Loucy (cell line): ENCODE results near the gene RAB35.

Experiments used
- H2AFZ ChIP-seq: fragments of 200-600 bp; sonication (generic); 2 replicates; pipeline ENCODE4 v1.6.0; 2016; ENCODE audit warnings: antibody characterized with exemption, mild to moderate bottlenecking, low read length, moderate library complexity
- H3F3A ChIP-seq: fragments of 200-600 bp; 2 replicates; pipeline ENCODE4 v1.6.0; 2016; ENCODE audit warnings: antibody characterized with exemption, low read depth, mild to moderate bottlenecking
- H3K27me3 ChIP-seq: fragments of 200-600 bp; sonication (generic); 2 replicates; pipeline ENCODE4 v1.6.1; 2014; ENCODE audit warnings: low read length, mild to moderate bottlenecking; ENCODE audit not compliant: insufficient read depth, poor library complexity, severe bottlenecking
- H3K36me3 ChIP-seq: fragments of 200-600 bp; sonication (generic); 2 replicates; pipeline ENCODE4 v1.6.1; 2016; ENCODE audit warnings: low read length; ENCODE audit not compliant: insufficient read depth
- H3K4me1 ChIP-seq: fragments of 200-600 bp; sonication (generic); 2 replicates; pipeline ENCODE4 v1.5.1; 2014; ENCODE audit warnings: low read length, mild to moderate bottlenecking; ENCODE audit not compliant: insufficient read depth, poor library complexity, severe bottlenecking
- H3K4me2 ChIP-seq: fragments of 200-600 bp; sonication (generic); 2 replicates; pipeline ENCODE4 v1.6.0; 2014; ENCODE audit warnings: antibody characterized with exemption, low read length, low read depth, mild to moderate bottlenecking; ENCODE audit not compliant: poor library complexity, severe bottlenecking
- H3K4me3 ChIP-seq: fragments of 200-600 bp; sonication (generic); 2 replicates; pipeline ENCODE4 v1.5.1; 2014; ENCODE audit warnings: low read length, mild to moderate bottlenecking, mixed read lengths; ENCODE audit not compliant: poor library complexity, severe bottlenecking
- H3K79me2 ChIP-seq: fragments of 200-600 bp; sonication (generic); 2 replicates; pipeline ENCODE4 v1.6.1; 2014; ENCODE audit warnings: low read length; ENCODE audit not compliant: insufficient read depth
- H3K9ac ChIP-seq: fragments of 200-600 bp; sonication (generic); 2 replicates; pipeline ENCODE4 v1.6.0; 2014; ENCODE audit warnings: mild to moderate bottlenecking, low read depth, low read length, moderate library complexity; ENCODE audit not compliant: poor library complexity, severe bottlenecking
- H3K9me2 ChIP-seq: fragments of 200-600 bp; sonication (generic); replicated peaks from 2 replicates; pipeline ENCODE4 v1.6.1; 2016; ENCODE audit warnings: low read depth, low read length, mixed read lengths
- H3K9me3 ChIP-seq: fragments of 200-600 bp; sonication (generic); 2 replicates; pipeline ENCODE4 v1.6.1; 2014; ENCODE audit warnings: mild to moderate bottlenecking, antibody characterized with exemption, low read length, low read depth; ENCODE audit not compliant: insufficient read depth
- H4K20me1 ChIP-seq: fragments of 200-600 bp; sonication (generic); 2 replicates; pipeline ENCODE4 v1.6.0; 2014; ENCODE audit warnings: antibody characterized with exemption, low read length, mild to moderate bottlenecking; ENCODE audit not compliant: insufficient read depth, poor library complexity, severe bottlenecking
- CTCF ChIP-seq: fragments of 200-600 bp; sonication (generic); conservative IDR thresholded peaks from 2 replicates; pipeline ENCODE4 v1.5.1; 2014; ENCODE audit warnings: mild to moderate bottlenecking, antibody characterized with exemption, low read length
- EZH2phosphoT487 ChIP-seq: fragments of 200-600 bp; IDR thresholded peaks from 2 replicates; pipeline ENCODE4 v1.6.1; 2018; ENCODE audit warnings: antibody characterized with exemption, mild to moderate bottlenecking, moderate library complexity, borderline replicate concordance

The RAB35 gene

GRCh38 chr12:120101182-120101581, 15.4 kb downstream of the RAB35 start:
- H3K9ac ChIP-seq: no peak overlapping the region
- no peaks in the 10 kb centered on the region for H3K4me1 ChIP-seq
- no peaks in the 10 kb centered on the region for H3K9me3 ChIP-seq
- H4K20me1 ChIP-seq: peaks cover 45% of the 10 kb centered on the region
- H3K9me2 ChIP-seq: no peaks in the 10 kb centered on the region
- no peaks in the 10 kb centered on the region for H3F3A ChIP-seq
- H3K4me3 ChIP-seq: no peak overlapping the region
- H2AFZ ChIP-seq: no peak overlapping the region
- TF ChIP-seq CTCF (no peak), EZH2phosphoT487 (no peak)
- H3K4me2 ChIP-seq: no peak overlapping the region
- peaks cover 59% of the 10 kb centered on the region for H3K79me2 ChIP-seq
- H3K27me3 ChIP-seq: no peaks in the 10 kb centered on the region
- peaks cover 83% of the 10 kb centered on the region; the same call in 1 of the 2 replicates for H3K36me3 ChIP-seq

- Histone ChIP-seq H3K9ac (no peak overlapping the region), H3K27me3 (no peaks in the 10 kb centered on the region), H3F3A (no peaks in the 10 kb centered on the region), H3K79me2 (peaks cover 54% of the 10 kb centered on the region), H3K4me3 (no peak overlapping the region), H3K9me3 (no peaks in the 10 kb centered on the region), H4K20me1 (peaks cover 44% of the 10 kb centered on the region), H3K9me2 (no peaks in the 10 kb centered on the region), H3K4me2 (no peak overlapping the region), H3K4me1 (no peaks in the 10 kb centered on the region), H3K36me3 (peaks cover 86% of the 10 kb centered on the region; the same call in 1 of the 2 replicates), H2AFZ (no peak overlapping the region)
- TF ChIP-seq EZH2phosphoT487: no peak
These were observed 15.9 kb downstream of the RAB35 start for GRCh38 chr12:120100630-120101029.

- H2AFZ ChIP-seq: no peak overlapping the region
- no peaks in the 10 kb centered on the region for H3K9me3 ChIP-seq
- H3K4me2 ChIP-seq: no peak overlapping the region
- peaks cover 46% of the 10 kb centered on the region for H3K79me2 ChIP-seq
- H3K9me2 ChIP-seq: no peaks in the 10 kb centered on the region
- no peak overlapping the region for H3K9ac ChIP-seq
- H4K20me1 ChIP-seq: peaks cover 38% of the 10 kb centered on the region
- H3K4me1 ChIP-seq: peaks cover 1% of the 10 kb centered on the region
- no peak overlapping the region for H3K4me3 ChIP-seq
- peaks cover 85% of the 10 kb centered on the region; the same call in 1 of the 2 replicates for H3K36me3 ChIP-seq
- no peaks in the 10 kb centered on the region for H3K27me3 ChIP-seq
- H3F3A ChIP-seq: no peaks in the 10 kb centered on the region
- TF ChIP-seq CTCF (no peak), EZH2phosphoT487 (no peak)
These were observed 16.8 kb downstream of the RAB35 start for GRCh38 chr12:120099738-120100137.

GRCh38 chr12:120098756-120099470, 17.6 kb downstream of the RAB35 start:
- H3K36me3 ChIP-seq: peaks cover 83% of the 10 kb centered on the region; the same call in 1 of the 2 replicates

More at GRCh38 chr12:120098756-120099470, 17.6 kb downstream of the RAB35 start:
- Histone ChIP-seq H3K79me2 (peaks cover 40% of the 10 kb centered on the region), H3K9me2 (no peaks in the 10 kb centered on the region), H3K27me3 (no peaks in the 10 kb centered on the region), H3K9me3 (no peaks in the 10 kb centered on the region), H3K4me2 (no peak overlapping the region), H2AFZ (no peak overlapping the region), H3K4me1 (peaks cover 8% of the 10 kb centered on the region), H3K4me3 (no peak overlapping the region), H3K9ac (no peak overlapping the region), H3F3A (no peaks in the 10 kb centered on the region), H4K20me1 (peaks cover 39% of the 10 kb centered on the region)
- no peak for TF ChIP-seq CTCF
